HCT116 (cell line): ENCODE results near the gene WSB1. TPM values are rescaled to one million over a fixed set of nuclear protein-coding genes. Genes with fewer than 3 reads are reported as not detected.

Experiments used
- ATAC-seq: fragments of 200-7000 bp; cut with Tn5 transposase; 2 replicates; pipeline ENCODE4 v1.9.1; 2020; ENCODE audit warnings: mild to moderate bottlenecking, moderate library complexity
- BruUV-seq: library from RNA; stranded (reverse); fragments of 400-500 nt; replicated peaks from 2 replicates; lab custom pipeline; 2021; lab: Mats Ljungman, UMichigan
- CTCF ChIA-PET: fragments of 300-600 bp; sonication (Branson Sonifier 250); formaldehyde crosslinking; loops from one replicate; lab custom pipeline; 2021; ENCODE audit warnings: antibody characterized with exemption; lab: Charles Lee
- POLR2A ChIA-PET: fragments of 300-600, 350-600 bp; sonication (Branson Sonifier 250); formaldehyde crosslinking; loops from one replicate; lab custom pipeline; 2021; ENCODE audit warnings: antibody characterized with exemption; lab: Charles Lee
- RAD21 ChIA-PET, 2 experiments: fragments of 300-600 bp; sonication (Branson Sonifier 250); formaldehyde crosslinking; loops; one replicate each; lab custom pipeline; 2023; ENCODE audit warnings: low total read pairs in 2 of 2; ENCODE audit not compliant: uncharacterized antibody in 2 of 2, unreplicated experiment in 2 of 2, low non-redundant PET in 1 of 2; lab: Charles Lee
- DNase-seq: peaks from one replicate; pipeline ENCODE4 v3.0.0-alpha.2; 2010; ENCODE audit warnings: low read depth, low spot score
- H2AFZ ChIP-seq: fragments of 200-600 bp; shearing (Covaris generic), sonication (generic); 2 replicates; pipeline ENCODE4 v1.6.1; 2017; ENCODE audit warnings: low read depth, mixed run types, mixed read lengths, antibody characterized with exemption, low read length; ENCODE audit not compliant: poor library complexity, severe bottlenecking
- H3K27ac ChIP-seq: 2 replicates; pipeline ENCODE4 v1.5.1; 2012; ENCODE audit warnings: low read depth, low read length
- H3K27me3 ChIP-seq: fragments of 200-600 bp; sonication (generic); 2 replicates; pipeline ENCODE4 v1.6.1; 2016; ENCODE audit warnings: mixed run types, low read length, mixed read lengths; ENCODE audit not compliant: insufficient read depth
- H3K36me3 ChIP-seq, 2 experiments: fragments of 200-500 bp in 1 of 2; fragments of 200-600 bp in 1 of 2; sonication (Bioruptor generic) in 1 of 2; sonication (generic) in 1 of 2; 2 replicates each; pipeline versions ENCODE4 v1.5.1 to v1.6.1; 2014 to 2016; ENCODE audit warnings: low read length in 2 of 2, inconsistent platforms in 1 of 2, mixed read lengths in 1 of 2, mixed run types in 1 of 2; ENCODE audit not compliant: insufficient read depth in 2 of 2, control insufficient read depth in 1 of 2
- H3K4me1 ChIP-seq, 2 experiments: fragments of 200-600 bp in 1 of 2; sonication (generic) in 1 of 2; 2 replicates each; pipeline versions ENCODE4 v1.5.1 to v1.6.1; 2012 to 2017; ENCODE audit warnings: low read length in 2 of 2, inconsistent platforms in 1 of 2, mild to moderate bottlenecking in 1 of 2, mixed read lengths in 1 of 2, mixed run types in 1 of 2, moderate library complexity in 1 of 2; ENCODE audit not compliant: insufficient read depth in 2 of 2, control insufficient read depth in 1 of 2
- H3K4me2 ChIP-seq: fragments of 200-600 bp; sonication (generic); 2 replicates; pipeline ENCODE4 v1.6.1; 2017; ENCODE audit warnings: mixed run types, low read length, mixed read lengths
- H3K4me3 ChIP-seq, 2 experiments: fragments of 200-600 bp in 1 of 2; sonication (generic) in 1 of 2; replicated peaks in 1 of 2; 2 replicates each; pipeline ENCODE4 v1.5.1; 2011 to 2016; ENCODE audit warnings: low read length in 2 of 2, control low read depth in 1 of 2, low read depth in 1 of 2, mild to moderate bottlenecking in 1 of 2, mixed read lengths in 1 of 2, mixed run types in 1 of 2
- H3K79me2 ChIP-seq: fragments of 200-600 bp; sonication (generic); 2 replicates; pipeline ENCODE4 v1.6.1; 2017; ENCODE audit warnings: mild to moderate bottlenecking, mixed run types, low read length, moderate library complexity, mixed read lengths; ENCODE audit not compliant: insufficient read depth
- H3K9ac ChIP-seq: fragments of 200-600 bp; sonication (generic); 2 replicates; pipeline ENCODE4 v1.6.1; 2016; ENCODE audit warnings: low read length, mixed read lengths
- H3K9me2 ChIP-seq: fragments of 200-600 bp; sonication (generic), shearing (Covaris generic); 2 replicates; pipeline ENCODE4 v1.6.1; 2017; ENCODE audit warnings: mixed run types, mild to moderate bottlenecking, moderate library complexity; ENCODE audit not compliant: insufficient read depth
- H3K9me3 ChIP-seq, 2 experiments: fragments of 200-500 bp in 1 of 2; fragments of 200-600 bp in 1 of 2; sonication (Bioruptor generic) in 1 of 2; sonication (generic) in 1 of 2; 2 replicates each; pipeline ENCODE4 v1.6.1; 2014 to 2017; ENCODE audit warnings: low read length in 2 of 2, mixed read lengths in 2 of 2, inconsistent platforms in 1 of 2, low read depth in 1 of 2, mild to moderate bottlenecking in 1 of 2, mixed run types in 1 of 2, moderate library complexity in 1 of 2; ENCODE audit not compliant: control insufficient read depth in 1 of 2, insufficient read depth in 1 of 2
- H4K20me1 ChIP-seq: fragments of 200-600 bp; sonication (generic), shearing (Covaris generic); 2 replicates; pipeline ENCODE4 v1.6.1; 2017; ENCODE audit warnings: mixed run types, mild to moderate bottlenecking, moderate library complexity; ENCODE audit not compliant: insufficient read depth
- ATF3 ChIP-seq: IDR thresholded peaks from 2 replicates; pipeline ENCODE4 v1.6.1; 2012
- CBX3 ChIP-seq: IDR thresholded peaks from 2 replicates; pipeline ENCODE4 v1.6.1; 2012; ENCODE audit warnings: low read depth
- CEBPB ChIP-seq: IDR thresholded peaks from 2 replicates; pipeline ENCODE4 v1.6.1; 2012; ENCODE audit warnings: low read depth
- CTCF ChIP-seq, 3 experiments: fragments of 200-600 bp in 1 of 3; sonication (generic) in 1 of 3; IDR thresholded peaks in 2 of 3; conservative IDR thresholded peaks in 1 of 3; 2 replicates each; pipeline ENCODE4 v1.5.1; 2012 to 2017; ENCODE audit warnings: low read depth in 2 of 3, low read length in 2 of 3, antibody characterized with exemption in 1 of 3, borderline replicate concordance in 1 of 3, control low read depth in 1 of 3, mild to moderate bottlenecking in 1 of 3, mixed read lengths in 1 of 3, mixed run types in 1 of 3, moderate library complexity in 1 of 3; ENCODE audit not compliant: insufficient read depth in 1 of 3
- ELF1 ChIP-seq: IDR thresholded peaks from 2 replicates; pipeline ENCODE4 v1.6.1; 2012; ENCODE audit warnings: low read depth, borderline replicate concordance
- EZH2phosphoT487 ChIP-seq: fragments of 200-600 bp; IDR thresholded peaks from 2 replicates; pipeline ENCODE4 v1.6.1; 2018; ENCODE audit warnings: antibody characterized with exemption, borderline replicate concordance
- MAX ChIP-seq: IDR thresholded peaks from 2 replicates; pipeline ENCODE4 v1.6.1; 2012
- POLR2A ChIP-seq: IDR thresholded peaks from 2 replicates; pipeline ENCODE4 v1.7.0; 2011; ENCODE audit warnings: borderline replicate concordance; ENCODE audit not compliant: insufficient read depth, insufficient read length; ENCODE audit errors: extremely low read depth
- RAD21 ChIP-seq: IDR thresholded peaks from 2 replicates; pipeline ENCODE4 v1.6.1; 2012; ENCODE audit warnings: low read depth, mild to moderate bottlenecking
- REST ChIP-seq: IDR thresholded peaks from 2 replicates; pipeline ENCODE4 v1.6.1; 2012; ENCODE audit warnings: low read depth
- SIN3A ChIP-seq: IDR thresholded peaks from 2 replicates; pipeline ENCODE4 v1.6.1; 2012; ENCODE audit warnings: low read depth
- TCF7L2 ChIP-seq: IDR thresholded peaks from 2 replicates; pipeline ENCODE4 v1.7.0; 2011; ENCODE audit warnings: borderline replicate concordance, inconsistent platforms; ENCODE audit not compliant: insufficient read depth, insufficient read length; ENCODE audit errors: extremely low read depth
- ZBTB33 ChIP-seq: IDR thresholded peaks from 2 replicates; pipeline ENCODE4 v1.6.1; 2011; ENCODE audit warnings: mild to moderate bottlenecking, low read length, moderate library complexity; ENCODE audit not compliant: insufficient replicate concordance; ENCODE audit errors: extremely low read depth
- ZFX ChIP-seq: fragments of 450-650 bp; IDR thresholded peaks from 2 replicates; pipeline ENCODE4 v1.6.1; 2017
- ZNF274 ChIP-seq: fragments of 200-500 bp; sonication (Bioruptor generic); IDR thresholded peaks from 2 replicates; pipeline ENCODE4 v1.6.1; 2014; ENCODE audit warnings: mild to moderate bottlenecking, low read depth, low read length, inconsistent platforms
- intact Hi-C: fragments of 100-400 bp; cut with micrococcal nuclease; formaldehyde crosslinking; loops from 2 replicates; pipeline ENCODE4 v1.10.0; 2022
- total RNA-seq: library from RNA; stranded (reverse); gene quantifications from one replicate; pipeline ENCODE4 v1.2.1, GENCODE V29; 2021; ENCODE audit not compliant: unreplicated experiment

The WSB1 gene
- total RNA-seq, 1 experiment from 2014 or later, result 88.0 TPM

GRCh38 chr17:27348196-27348595, 54.3 kb downstream of the WSB1 start (continued):
- TF ChIP-seq EZH2phosphoT487 (no peak), TCF7L2 (no peak), MAX (no peak)

- peak overlapping the region; percentile 74 for H3K9ac ChIP-seq
- BruUV-seq, result no TSS peak
- ChIA-PET POLR2A (interaction anchor here (0.7 to 1.7 kb wide), 3 partner anchors 9 to 56 kb away, joined by 3 to 7 read pairs (median 5); partner anchors contain the start of gene WSB1), RAD21 (interaction anchor here (1.1 to 1.5 kb wide), 4 partner anchors 17 to 113 kb away, joined by 3 to 5 read pairs (median 4); no protein-coding TSS in a partner anchor), CTCF (interaction anchor here (1.0 to 2.5 kb wide), 9 partner anchors 9 to 250 kb away, joined by 3 to 12 read pairs (median 6); no protein-coding TSS in a partner anchor)
- H3K79me2 ChIP-seq, result peaks cover 26% of the 10 kb centered on the region
- ATAC-seq, result peak; percentile 32
- no peak overlapping the region for H2AFZ ChIP-seq
- peak overlapping the region; percentile 92 for H3K27ac ChIP-seq
- H4K20me1 ChIP-seq, result no peaks in the 10 kb centered on the region
- peak; percentile 68 for DNase-seq
- peak overlapping the region; percentile 93 for H3K4me2 ChIP-seq
- peaks cover 33 to 54% of the 10 kb centered on the region in 2 experiments for H3K4me1 ChIP-seq
- H3K36me3 ChIP-seq, result no peaks in the 10 kb centered on the region
- H3K9me2 ChIP-seq, result no peaks in the 10 kb centered on the region
- peak overlapping the region; percentile 23 to 60; a peak in 3 of 4 replicates for H3K4me3 ChIP-seq
- intact Hi-C loops, result loop anchor here (2.0 to 5.0 kb wide), 2 partner anchors 113 to 303 kb away; no protein-coding TSS in a partner anchor
- no peaks in the 10 kb centered on the region for H3K27me3 ChIP-seq
- H3K9me3 ChIP-seq, result no peaks in the 10 kb centered on the region
- TF ChIP-seq MAX (peak; percentile 90), TCF7L2 (no peak), CBX3 (peak; percentile 84), ZFX (peak; percentile 84), CEBPB (no peak), SIN3A (0 out of 2 replicates have a peak, but pooled peaks have one; percentile 21), RAD21 (no peak), ELF1 (no peak), ZBTB33 (no peak), REST (no peak), ZNF274 (no peak), POLR2A (no peak), ATF3 (no peak), CTCF (IDR thresholded peaks at IDR 0.05 in 2 of 3, conservative IDR thresholded peaks at IDR 0.05 in 1 of 3; ENCODE audit: borderline replicate concordance in 1 of 3, insufficient read depth in 1 of 3, low read depth in 2 of 3, low read length in 2 of 3) (no peak)
Observed at GRCh38 chr17:27349540-27350021, 55.7 kb downstream of the WSB1 start.
